CD4-positive, alpha-beta T cell treated with Interferon alpha-2 for 1 hour (primary cell): ENCODE measurements around the gene MRTFA.
"Not testable (repeated sequence)": the region's sequence is repeated elsewhere in the genome, so short reads cannot be mapped to it uniquely, and the experiment has no call there.

Source experiments
- DNase-seq, 2 donors: peaks; one replicate each; pipeline ENCODE4 v3.0.0-alpha.2; 2020 to 2022

Gene MRTFA

DNA sequence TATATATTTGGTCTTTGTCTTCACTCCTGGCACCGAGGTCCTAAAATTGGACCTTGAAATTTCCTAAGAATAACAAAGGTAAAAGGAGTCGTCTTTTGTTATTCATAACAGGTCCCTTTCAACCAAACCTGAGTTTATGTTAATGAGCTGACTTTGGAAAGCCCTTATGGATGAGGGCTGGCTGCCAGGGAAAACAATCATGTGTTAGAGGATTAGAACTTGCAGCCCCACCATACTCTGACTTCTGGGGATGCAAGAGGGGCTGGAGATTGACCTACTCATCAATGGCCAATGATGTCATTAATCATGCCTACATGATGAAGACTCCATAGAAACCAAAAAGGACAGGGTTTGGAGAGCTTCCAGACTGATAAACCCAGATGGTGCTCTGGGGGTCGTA is 118.9 kb downstream of the MRTFA start:
- no peak for DNase-seq

DNA sequence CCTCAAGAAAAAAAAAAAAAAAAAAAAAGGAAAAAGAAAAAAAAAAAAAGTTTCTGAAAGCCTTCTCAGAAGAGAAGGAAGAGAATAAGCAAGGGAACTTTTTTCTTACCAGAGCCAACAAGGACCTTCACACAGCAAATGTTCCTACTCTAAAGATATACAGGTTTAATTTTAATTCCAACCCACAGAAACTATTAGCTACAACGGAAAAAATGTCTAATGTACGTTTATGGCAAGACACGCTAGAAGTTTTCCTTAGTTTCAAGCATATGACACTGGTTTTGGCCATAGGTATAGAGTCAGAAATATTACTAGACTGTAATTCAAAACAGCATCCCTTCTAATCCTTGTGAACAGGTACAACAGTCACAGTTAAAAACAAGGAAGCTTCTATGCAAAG is 120.1 kb downstream of the MRTFA start:
- DNase-seq = no peak

DNA sequence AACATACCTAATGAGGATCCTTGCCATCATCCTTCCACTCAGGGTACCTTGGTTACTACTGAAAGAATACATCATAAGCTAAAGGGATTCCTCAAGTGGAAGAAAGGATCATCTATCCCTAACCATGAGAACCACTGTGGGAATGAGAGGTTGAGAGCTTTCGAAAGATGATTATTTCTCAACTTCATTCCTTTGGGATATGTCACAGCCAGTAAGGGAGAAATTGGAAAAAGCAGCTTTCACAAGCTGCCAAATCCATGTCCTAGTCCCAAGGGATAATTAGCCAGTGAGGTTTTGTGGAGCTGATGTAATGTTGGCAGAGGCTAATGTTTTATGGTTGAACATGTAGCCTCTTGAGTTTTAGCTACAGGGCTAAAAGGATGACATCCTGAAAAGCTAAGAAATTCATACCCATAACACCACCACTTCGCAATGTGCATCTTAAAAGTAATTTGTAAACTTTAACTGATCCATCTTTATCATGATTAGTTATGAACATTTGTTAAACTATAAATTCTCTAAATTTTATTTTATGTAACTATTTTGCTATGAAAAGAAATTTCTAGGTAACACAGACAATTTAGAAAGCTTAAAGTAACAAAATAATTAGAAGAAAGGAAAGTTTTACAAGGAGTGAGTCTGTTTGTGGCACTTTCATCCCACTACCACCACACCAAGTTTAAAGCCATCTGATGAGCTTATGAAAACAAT is 123.9 kb downstream of the MRTFA start:
- DNase-seq = no peak

DNA sequence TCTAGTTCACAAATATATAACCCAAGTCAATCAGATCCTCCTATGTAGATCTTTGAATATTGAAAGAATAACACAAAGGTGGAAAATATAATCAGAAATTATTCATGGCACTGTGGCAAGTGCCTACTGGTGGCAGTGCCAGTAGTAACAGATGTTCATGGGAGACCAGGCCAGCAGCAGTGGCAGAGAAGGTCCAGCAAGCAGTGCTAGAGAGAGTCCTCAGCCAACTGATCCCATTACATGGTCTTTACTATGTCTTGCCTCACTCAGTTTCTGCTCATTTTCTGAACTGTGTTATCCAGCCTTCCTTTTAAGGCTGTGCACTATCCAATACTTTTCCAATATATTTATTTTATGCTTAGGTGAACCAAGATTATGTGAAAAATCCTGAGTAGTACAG is 124.9 kb downstream of the MRTFA start:
- no peak for DNase-seq

DNA sequence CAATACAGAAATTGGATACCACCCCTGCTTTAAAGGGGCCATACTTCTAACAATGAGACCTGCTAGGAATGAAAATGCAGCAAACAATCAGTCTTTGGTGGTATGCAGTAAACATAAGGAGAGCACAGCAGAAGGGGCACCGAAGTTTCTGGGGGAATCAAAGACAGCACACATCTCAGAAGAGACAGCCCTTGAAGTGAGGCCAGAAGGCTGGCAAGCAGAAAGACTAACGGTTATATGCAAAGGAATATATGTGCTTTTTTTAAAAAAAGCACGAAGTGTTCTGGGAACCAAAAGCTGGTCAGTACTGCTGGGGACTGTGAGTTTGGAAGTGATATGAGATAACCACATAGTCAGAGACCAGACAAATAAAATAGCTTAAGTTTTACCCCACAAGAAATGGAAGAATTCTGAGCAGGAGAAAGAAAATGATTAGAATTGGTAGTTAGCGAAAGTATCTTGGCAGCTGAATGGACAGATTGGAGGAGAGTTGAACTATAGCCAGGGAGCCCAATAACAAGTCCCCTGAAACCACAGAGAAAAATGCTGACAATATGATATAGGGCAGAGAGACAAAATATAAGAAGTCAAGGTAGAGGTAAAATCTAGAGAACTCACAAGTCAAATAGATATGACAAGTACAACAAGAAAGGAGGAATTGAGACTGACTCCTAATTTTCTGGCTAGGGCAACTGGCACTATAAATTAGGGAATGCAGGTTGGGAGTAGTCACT is 125.7 kb downstream of the MRTFA start:
- no peak for DNase-seq

DNA sequence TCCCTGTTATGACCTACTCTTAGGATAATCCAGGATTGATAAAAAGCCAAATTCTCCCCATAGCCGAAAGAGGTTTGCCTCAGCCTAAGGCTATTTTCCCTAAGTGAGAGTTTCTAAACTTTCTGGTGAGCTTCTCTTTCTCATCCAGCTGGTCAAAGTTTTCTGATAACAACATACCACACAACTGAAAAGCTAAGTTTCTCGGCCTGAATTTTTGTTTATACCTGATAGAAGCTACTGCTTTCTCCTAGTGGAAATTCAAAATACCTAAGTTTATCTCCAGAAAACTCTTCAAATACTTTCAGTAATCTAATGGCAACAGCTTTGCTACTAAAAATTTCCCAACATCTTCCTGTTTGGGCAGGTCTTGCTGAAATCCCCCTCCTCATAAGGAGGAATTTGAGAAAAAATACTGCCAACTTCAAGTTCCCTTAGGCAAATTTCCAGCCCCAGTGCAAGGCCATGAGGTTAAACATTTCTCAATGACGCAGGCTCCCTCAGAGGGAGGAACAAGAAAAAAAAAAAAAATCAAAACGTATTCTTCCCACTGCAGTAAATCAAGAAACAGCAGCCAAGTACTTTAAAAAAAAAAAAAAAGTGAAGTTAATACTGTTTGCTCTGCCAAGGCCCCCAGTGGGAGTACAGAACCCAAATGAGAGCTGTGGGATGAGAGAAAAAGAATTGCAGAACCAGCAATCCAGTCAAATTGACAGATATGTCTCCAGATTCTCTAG is 127.0 kb downstream of the MRTFA start:
- no peak for DNase-seq

DNA sequence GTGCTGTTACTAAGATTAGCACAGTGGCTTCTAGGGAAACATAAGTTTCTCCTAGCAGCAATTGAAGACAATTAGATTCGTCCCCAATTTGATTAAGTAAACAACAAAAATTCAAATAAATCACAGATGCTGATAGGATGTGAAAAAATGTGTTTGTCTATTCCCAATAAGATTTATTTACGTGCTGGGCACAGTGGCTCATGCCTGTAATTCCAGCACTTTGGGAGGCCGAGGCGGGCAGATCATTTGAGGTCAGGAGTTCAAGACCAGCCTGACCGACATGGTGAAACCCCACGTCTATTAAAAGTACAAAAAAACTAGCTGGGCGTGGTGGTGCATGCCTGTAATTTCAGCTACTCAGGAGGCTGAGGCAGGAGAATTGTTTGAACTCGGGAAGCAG is 128.5 kb downstream of the MRTFA start:
- DNase-seq = not testable (repeated sequence)

DNA sequence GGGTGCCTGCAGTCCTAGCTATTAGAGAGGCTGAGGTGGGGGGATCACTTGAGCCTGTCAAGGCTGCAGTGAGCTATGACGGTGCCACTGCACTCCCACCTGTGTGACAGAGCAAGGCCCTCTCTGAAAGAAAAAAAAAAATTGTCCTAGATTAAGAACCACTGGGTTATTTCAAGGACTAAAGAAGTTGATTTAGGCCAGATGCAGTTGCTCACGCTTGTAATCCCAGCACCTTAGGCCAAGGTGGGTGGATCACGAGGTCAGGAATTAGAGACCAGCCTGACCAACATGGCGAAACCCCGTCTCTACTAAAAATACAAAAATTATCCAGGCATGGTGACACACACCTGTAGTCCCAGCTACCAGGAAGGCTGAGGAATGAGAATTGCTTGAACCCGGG is 129.0 kb downstream of the MRTFA start:
- DNase-seq = no peak

DNA sequence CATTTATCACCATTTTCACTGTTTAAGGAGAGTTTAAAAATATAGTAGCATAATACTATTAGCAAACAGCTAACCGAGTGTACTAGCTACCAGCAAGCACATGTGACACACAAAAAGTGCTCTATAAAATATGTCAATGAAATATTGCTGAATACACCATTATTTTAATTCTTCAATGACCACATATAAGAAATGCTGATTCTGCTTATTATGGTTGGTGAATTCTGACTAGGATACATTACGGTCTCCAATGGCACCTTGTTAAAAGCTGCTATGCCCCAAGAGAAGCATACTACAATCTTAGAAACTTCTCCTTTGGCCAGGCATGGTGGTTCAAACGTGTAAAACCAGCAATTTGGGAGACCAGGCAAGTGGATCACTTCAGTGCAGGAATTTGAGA is 129.8 kb downstream of the MRTFA start:
- no peak for DNase-seq

DNA sequence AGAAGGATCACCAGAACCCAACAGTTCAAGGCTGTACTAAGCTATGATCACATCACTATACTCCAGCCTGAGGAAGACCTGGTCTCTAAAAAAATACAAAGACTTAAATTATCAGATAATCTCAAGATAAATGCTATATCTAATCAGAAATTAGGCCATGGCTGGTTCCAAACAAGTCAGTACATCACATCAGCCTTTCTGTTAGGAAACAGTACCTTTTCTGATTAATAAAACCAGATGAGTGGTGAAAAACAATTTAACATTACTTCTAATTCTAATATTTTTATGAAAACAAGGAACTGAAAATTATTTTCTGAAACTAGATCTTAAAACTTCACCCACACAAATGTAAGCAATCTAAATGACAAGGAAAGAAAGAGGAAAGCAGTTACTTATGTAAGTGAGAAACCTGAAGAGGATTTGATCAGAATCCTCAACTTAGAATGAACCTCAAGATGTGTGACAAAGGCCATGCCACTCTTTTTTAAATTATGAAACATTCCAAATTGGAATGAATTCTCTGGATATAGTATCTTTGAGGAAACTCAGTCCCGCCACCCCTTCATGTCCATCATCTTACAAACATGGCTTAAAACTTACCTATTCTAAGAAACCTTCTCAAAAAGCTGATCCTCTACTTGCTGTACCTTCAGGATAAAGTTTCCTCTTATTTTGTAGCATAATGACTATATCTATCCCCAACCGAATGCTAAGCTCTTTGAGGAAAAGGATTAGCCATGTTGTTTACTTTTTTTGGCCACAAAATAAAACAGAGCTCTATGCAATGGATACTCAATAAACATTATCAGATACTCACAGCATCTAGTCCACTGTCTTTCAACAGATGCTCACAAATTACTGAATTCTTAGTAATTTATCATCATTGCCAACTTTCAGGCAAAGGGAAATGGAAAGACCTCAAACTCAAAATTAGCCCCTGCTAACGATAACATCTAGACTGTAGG is 132.0 kb downstream of the MRTFA start:
- no peak for DNase-seq

DNA sequence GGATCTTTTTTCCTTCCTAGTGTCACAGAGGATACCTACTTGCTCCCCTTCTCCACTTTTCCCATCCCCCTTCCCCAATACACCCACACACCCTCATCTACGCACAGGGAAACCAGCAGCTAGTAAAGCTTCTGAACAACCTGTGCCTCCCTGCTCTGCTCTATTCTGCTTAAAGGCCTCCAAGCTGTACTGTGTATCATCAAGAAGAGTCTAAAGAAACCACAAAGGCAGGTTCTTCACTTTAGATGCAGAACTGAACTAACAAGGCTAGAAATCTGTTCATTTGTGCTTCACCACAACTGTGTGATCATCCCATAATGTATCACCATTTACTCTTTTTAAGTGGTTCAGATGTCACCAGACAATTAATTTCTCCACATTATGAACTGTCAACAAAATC is 133.6 kb downstream of the MRTFA start:
- DNase-seq = no peak

DNA sequence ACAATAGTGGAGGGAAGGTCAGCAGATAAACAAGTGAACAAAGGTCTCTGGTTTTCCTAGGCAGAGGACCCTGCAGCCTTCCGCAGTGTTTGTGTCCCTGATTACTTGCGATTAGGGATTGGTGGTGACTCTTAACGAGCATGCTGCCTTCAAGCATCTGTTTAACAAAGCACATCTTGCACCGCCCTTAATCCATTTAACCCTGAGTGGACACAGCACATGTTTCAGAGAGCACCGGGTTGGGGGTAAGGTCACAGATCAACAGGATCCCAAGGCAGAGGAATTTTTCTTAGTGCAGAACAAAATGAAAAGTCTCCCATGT is 136.1 kb downstream of the MRTFA start:
- DNase-seq = not testable (repeated sequence)

DNA sequence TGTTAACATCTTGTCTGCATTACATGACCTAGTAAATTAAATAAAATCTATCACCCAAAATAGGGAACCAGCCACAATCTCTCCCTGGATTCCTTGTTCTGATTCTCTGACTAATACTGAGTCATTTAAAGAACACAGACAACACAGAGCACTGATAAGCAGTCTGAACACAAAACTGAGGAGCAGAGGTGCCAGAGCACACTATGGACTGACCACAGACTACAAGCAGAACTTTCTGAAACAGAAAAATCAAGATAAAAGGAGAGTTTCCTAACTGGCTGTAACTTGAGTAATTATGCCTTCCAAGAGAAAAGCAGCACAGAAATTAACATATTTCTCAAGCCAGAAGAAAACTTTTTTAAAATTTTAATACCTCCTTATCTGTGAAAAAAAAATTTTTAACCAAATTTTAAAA is 137.3 kb downstream of the MRTFA start:
- DNase-seq = peak in 1 of 2 donors; percentile 14

DNA sequence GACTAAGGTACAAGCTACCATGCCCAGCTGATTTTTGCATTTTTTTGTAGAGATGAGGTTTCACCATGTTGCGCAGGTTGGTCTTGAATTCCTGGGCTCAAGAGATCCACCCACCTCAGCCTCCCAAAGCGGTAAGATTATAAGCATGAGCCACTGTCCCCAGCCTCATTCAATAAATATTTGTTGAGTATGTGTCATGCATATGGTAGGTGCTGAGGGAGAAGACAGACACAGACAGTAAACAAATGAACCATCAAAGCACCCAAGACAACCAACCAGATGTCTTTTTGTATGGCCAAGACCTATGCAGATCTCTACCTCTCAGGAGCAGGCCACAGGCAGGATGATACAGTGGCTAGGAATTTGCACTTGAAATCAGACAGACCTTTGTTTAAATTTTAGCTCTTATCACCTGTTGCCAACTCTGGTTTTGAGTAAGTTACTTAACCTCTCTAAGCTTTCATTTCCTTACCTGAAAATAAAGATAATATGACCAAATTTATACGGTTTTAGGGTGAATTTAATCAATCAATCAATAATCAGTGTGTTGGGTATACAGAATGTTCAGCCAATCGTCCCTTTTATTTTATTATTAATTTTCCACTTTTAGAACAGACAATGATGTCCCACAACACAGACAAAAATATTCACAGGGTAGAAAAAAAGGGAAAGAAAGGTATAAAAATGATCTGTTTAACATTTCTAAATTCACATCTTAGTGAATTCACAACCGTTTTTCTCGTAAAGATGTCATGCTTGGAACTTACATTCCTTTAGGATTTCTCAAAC is 137.9 kb downstream of the MRTFA start:
- DNase-seq = no peak

DNA sequence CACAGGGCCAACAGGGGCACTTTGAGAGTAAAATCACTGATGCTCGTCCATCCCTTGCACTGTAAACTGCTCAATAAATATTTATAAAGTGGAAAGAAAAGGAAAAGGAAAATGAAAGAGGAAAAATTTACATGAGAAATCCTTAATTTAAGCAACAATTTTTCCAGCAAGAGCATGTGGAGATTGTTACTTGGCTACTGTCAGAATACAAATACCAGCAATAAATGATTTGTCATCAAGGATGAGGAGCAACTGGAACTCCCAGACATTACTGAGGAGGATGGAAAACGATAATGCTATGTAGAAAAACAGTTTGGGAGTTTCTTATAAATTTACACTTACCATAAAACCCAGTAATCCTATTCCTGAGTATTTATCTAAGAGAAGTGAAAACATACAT is 143.1 kb downstream of the MRTFA start:
- DNase-seq = no peak

DNA sequence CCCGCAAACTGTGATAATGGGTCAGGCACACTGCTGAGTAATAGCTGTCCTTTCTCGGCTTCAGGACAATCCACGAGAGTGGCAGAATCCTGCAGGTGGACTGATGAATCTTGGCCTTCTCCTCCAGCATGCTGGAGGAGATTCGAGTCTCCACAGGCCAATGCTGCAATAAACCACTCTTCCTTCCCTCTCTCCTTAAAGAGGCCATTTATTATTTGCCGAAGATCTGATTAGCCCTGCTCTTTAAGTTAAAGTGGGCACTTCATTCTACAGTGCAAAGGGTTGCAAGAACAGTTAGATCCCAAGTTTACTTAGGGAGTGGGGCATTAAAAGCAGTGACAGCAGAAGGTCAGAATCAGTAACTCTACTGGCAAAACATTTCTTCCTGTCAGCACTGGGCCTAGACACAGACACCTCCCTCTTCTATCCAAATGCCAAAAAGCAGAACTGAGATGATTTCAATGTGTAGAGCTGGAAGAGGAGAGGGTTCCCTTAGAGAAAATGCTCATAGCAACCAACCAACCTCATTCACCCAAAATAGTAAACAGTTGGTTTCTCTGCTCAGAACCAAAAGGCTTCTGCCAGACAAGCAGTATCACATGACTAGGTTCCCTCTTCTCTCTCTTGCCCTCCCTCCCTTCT is 144.4 kb downstream of the MRTFA start:
- peak; percentile 35 to 53 for DNase-seq

DNA sequence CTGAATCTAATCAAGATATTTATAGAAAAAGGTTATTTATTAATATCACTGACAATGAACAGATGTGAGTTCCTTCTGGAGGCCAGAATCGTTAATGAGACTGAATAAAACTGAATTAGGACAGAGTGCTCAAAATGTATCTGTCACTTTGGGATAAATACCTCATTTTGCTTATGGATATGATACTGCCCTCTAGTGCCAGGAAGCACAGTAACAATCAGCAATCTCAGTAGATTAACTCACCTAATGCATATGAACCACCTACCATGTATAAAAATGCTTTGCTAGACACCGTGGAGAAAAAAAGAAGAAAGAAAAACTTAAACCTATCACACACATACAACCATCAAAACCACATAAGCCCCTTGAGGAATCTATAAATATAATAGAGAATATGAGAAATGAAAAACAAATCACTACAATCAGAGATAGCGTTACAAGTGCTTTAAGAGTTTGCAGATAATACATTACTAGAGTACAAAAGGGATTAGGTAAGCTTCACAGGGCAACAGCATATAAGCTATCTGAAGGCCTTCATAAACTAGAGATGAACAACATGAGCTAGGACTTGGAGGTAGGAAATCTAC is 148.8 kb downstream of the MRTFA start:
- DNase-seq = peak in 1 of 2 donors; percentile 62

DNA sequence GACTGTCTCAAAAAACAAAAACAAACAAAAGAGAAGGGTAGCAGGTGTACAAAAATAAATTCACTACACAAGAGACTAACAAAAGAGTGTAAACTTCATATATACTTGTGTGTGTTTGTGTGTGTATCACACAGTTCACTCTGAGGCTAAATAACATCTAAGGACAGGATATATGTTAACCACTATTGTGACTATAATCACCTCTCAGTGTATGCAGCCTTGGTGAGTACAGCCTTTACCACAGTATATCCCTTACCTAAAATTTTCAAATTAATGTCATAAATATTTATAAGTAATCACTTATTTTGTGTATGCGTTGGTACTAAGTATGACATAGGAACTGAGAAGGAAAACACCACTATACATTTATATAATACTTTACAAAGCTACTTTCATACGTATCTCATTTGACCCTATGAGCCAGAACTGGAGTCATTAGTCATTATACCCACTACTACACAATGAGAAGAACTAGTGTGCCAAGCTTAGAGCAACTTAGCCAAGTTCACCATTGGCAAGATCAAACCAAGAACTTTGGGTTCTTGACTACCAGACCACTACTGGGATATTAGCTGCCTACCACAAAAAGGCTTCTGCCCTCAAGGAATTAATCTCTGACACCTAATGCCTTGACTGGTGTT is 149.4 kb downstream of the MRTFA start:
- no peak for DNase-seq

DNA sequence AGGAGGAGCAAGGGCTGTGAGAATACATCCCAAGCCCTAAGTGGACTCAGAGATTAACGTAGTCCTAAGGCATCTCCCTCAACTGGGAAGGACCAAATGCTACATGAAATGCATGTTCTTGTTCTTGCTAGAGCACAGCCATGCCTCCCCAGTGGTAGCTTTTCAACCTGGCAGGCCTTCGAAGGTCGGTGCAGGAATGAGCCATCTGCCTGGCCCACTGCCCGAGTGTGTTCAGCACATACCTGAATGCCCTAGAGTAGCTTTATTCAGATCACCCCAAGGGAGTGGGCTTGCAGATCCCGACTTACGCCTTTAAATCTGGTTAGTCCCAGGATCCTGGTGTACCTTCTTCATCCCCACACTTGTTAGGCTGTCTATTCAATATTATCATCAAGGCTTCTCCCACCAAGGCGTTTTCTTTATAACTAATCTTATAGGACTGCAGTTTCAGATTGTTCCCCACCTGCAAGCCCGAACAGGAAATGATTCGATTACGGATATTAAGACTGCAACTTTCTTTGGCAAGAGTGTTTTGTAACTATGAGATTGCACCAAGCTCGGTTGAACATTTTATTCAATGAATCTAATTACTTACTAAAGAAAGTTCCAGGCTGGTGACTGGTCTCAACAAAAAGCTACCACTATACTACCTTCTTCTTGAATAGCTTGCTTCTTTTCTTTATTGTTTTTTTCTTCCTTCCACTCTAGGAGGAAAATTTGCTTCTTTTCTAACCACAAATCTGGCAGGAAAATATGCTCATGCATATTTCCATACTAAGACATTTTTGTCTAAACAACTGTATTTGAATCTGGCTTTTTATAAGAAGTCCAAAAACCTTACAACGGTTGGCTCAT is 150.5 kb downstream of the MRTFA start:
- DNase-seq = no peak
